H1 (cell line): ENCODE data around the gene CEACAM8.

Experiments used
- EZH2 ChIP-seq: fragments of 200-600 bp; sonication (generic); IDR thresholded peaks from 2 replicates; pipeline ENCODE4 v1.7.1; 2012; ENCODE audit warnings: low read depth, mild to moderate bottlenecking, moderate library complexity, low read length, inconsistent platforms; ENCODE audit not compliant: severe bottlenecking
- KDM1A ChIP-seq: fragments of 200-600, 300-600 bp; sonication (generic); IDR thresholded peaks from 2 replicates; pipeline ENCODE4 v1.7.1; 2016; ENCODE audit warnings: mild to moderate bottlenecking, low read length, borderline replicate concordance
- RBBP5 ChIP-seq: IDR thresholded peaks from 2 replicates; pipeline ENCODE4 v1.7.1; 2012; ENCODE audit warnings: low read depth, mild to moderate bottlenecking, inconsistent platforms, low read length, moderate library complexity, borderline replicate concordance
- TAF1 ChIP-seq: IDR thresholded peaks from 2 replicates; pipeline ENCODE4 v1.6.1; 2011; ENCODE audit warnings: mild to moderate bottlenecking, low read depth, low read length
- TF ChIP-seq, protein P1 (sequence below), 3 experiments: IDR thresholded peaks; 1 replicate in 2 of 3; 2 replicates in 1 of 3; pipeline versions ENCODE4 v1.5.1 to v1.6.1; 2011; ENCODE audit warnings: low read length in 3 of 3, mild to moderate bottlenecking in 3 of 3, inconsistent platforms in 2 of 3, low read depth in 1 of 3, moderate library complexity in 1 of 3; ENCODE audit not compliant: insufficient read depth in 1 of 3; ENCODE audit errors: control extremely low read depth in 1 of 3

DNA sequence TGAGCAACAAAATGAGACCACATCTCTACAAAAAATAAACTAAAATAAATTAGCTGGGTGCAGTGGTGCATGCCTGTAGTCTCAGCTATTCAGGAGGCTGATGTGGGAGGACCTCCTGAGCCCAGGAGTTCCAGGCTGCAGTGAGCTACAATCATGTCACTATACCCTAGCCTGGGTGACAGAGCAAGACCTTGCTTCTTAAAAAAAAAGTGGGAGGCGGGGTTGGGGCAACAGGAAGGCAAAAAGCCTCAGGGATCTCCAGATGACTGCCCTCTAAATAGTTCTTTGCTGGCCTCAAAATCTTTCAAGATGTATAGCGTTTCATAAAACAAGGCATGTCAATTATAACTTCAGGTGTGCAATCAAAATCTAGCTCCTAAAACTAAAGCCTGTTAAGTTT is 18.5 kb downstream of the CEACAM8 start:
- TF ChIP-seq, protein P1, sequence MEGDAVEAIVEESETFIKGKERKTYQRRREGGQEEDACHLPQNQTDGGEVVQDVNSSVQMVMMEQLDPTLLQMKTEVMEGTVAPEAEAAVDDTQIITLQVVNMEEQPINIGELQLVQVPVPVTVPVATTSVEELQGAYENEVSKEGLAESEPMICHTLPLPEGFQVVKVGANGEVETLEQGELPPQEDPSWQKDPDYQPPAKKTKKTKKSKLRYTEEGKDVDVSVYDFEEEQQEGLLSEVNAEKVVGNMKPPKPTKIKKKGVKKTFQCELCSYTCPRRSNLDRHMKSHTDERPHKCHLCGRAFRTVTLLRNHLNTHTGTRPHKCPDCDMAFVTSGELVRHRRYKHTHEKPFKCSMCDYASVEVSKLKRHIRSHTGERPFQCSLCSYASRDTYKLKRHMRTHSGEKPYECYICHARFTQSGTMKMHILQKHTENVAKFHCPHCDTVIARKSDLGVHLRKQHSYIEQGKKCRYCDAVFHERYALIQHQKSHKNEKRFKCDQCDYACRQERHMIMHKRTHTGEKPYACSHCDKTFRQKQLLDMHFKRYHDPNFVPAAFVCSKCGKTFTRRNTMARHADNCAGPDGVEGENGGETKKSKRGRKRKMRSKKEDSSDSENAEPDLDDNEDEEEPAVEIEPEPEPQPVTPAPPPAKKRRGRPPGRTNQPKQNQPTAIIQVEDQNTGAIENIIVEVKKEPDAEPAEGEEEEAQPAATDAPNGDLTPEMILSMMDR (IDR thresholded peaks at IDR 0.05; ENCODE audit: control extremely low read depth in 1 of 3, insufficient read depth in 1 of 3, low read depth in 1 of 3, low read length in 3 of 3), result no peak
- TF ChIP-seq RBBP5 (no peak), TAF1 (no peak), EZH2 (no peak), KDM1A (no peak)
